ENCODE data around the gene ZDHHC7.

DNA sequence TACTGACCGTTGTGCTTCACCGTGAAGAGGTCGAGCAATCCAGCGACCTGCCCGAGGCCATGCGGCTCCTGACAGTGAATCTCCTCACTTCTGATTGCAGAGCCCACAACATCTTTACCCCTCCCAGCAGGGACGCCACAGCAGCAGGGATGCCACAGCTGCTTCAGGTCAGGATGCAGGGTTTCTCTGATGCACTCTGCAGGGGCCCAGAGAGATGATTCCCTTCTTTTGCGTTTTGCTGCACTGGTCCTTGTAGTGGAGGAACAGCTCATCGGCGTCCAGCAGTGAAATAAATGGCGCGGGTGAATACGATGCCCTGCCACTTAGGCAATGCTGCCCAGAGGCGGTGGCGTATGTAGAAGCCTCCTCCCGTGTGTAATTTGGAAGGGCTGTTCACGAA, 21.8 kb upstream of the ZDHHC7 start:
- TF ChIP-seq CTCF (conservative IDR thresholded peaks at IDR 0.05 in 1 of 2, IDR thresholded peaks at IDR 0.05 in 1 of 2; ENCODE audit: extremely low read depth in 1 of 2, insufficient read depth in 1 of 2, low read depth in 1 of 2, low read length in 2 of 2), result no peak
- TF ChIP-seq EZH2 (IDR thresholded peaks at IDR 0.05; ENCODE audit: borderline replicate concordance, low read length), result no peak
